HuH-7 (cell line): Measurements from ENCODE around the gene ANGEL1.

ENCODE experiments used
- DNase-seq: peaks from one replicate; pipeline ENCODE4 v3.0.0; 2011; ENCODE audit warnings: low spot score

ANGEL1 gene

DNA sequence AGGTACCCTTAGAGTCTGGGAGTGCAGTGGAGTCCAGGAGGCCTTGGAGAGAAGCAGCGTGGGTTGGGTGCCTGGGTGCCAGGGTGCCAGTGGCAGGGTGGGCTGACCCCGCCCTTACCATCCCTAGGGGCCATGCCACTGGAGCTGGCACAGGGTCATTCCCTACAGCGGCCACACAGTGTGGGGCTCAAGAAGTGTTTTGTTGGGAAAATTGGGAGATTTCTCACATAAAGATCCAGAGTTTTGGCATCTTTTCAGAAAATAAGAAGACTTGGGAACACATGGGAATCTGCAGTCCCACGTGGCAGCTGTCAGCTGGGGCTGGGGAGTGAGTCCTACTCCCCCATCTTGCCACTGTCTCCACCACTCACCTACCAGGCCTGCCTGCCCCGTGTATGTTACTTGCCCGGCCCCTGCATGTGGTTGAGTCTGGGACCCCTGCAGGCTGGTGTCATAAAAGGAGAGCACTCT, 47.2 kb downstream of the ANGEL1 start:
- DNase-seq = no peak

- no peak for DNase-seq
Observed at GRCh38 chr14:76763096-76764041, 49.3 kb downstream of the ANGEL1 start.

DNA sequence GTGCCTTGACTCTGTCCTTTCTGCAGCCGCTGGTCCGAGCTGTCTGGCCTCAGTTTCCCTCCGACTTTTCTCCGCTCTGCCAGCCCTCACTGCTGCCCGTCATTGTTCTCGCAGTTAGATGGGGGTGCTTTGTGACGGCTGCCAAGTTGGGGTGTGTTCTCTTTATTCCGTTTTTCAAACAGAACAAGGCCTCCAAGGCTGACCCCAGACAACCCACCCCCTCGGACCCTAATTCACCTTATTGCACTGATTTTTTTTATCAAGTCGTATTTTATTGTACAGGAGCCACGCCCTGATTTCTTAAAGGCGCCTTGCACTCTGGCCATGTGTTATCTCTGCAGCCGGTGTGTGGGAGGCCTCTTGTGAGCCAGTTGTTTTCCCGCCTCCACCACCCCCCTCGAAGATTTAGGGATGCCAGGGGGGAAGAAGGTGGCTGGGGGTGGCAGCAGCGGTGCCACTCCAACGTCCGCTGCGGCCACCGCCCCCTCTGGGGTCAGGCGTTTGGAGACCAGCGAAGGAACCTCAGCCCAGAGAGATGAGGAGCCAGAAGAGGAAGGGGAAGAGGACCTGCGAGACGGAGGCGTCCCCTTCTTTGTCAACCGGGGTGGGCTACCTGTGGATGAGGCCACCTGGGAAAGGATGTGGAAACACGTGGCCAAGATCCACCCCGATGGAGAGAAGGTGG, 50.1 kb downstream of the ANGEL1 start:
- DNase-seq = no peak

DNA sequence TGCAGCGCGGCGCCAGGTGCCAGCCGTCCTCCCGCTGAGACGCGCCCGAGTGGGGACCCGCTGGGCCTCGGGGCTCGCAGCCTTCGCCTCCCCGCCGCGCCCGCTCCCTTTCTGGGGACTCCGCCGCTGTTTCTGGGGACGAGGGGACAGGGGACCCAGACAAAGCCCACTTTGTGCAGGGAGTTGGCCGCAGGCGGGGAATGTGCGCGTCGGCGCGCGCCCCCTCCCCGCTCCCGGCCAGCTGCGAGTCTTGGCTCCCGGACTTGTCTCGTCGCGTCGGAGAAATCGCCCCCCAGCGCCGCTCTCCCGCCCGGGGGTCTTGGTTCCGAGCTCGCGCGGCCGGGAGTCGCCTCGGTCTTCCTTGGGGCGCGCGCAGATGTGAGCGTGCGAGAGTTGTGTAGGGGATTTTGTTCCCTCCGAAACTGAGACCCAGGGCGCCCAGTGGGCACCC, 50.7 kb downstream of the ANGEL1 start:
- DNase-seq = no peak

DNA sequence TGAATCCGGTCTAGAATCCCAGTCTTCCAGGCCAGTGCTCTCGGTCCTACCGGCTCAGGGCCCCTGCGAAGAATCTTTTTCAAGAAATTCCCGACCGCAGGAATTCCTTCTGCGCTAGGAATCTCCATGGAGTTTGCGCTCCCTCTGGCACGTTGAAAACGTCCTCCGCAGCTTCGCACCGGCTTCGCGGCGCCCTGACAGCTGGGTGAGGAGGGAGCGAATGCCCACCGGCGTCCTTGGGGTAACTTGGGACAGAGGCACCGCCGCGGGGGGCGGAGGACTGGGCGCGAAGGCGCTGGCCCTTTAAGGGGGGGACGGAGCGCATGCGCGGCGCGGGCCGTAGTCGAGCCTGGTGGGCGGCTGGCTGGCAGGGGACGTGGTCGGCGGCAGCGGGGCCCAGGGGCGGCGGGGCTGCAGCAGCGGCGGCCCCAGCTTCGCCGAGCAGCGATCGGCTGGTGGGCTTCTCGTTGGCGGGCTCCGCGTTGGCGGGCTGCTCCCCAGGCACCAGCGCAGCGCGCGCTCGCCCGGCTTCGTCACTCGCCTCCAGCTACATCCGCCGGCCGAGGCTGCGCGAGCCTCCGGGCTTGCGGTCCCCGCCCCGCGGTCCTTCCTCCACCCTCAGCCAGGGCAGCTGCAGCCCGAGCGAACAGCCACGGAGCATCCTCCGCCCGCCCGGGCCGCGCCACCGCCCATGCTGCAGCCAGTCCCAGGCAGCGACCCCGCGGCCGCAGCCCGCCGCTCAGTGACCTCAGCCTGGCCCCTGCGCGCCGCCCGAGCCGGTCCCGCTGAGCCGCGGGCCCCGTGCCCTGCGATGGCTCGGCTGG, 51.3 kb downstream of the ANGEL1 start, which contains the start of gene VASH1:
TSS of gene VASH1 (plus strand) at position 333 of the 824 bp plus-strand sequence. CDS start 1,354 bp downstream, outside the sequence.
- DNase-seq = no peak

DNA sequence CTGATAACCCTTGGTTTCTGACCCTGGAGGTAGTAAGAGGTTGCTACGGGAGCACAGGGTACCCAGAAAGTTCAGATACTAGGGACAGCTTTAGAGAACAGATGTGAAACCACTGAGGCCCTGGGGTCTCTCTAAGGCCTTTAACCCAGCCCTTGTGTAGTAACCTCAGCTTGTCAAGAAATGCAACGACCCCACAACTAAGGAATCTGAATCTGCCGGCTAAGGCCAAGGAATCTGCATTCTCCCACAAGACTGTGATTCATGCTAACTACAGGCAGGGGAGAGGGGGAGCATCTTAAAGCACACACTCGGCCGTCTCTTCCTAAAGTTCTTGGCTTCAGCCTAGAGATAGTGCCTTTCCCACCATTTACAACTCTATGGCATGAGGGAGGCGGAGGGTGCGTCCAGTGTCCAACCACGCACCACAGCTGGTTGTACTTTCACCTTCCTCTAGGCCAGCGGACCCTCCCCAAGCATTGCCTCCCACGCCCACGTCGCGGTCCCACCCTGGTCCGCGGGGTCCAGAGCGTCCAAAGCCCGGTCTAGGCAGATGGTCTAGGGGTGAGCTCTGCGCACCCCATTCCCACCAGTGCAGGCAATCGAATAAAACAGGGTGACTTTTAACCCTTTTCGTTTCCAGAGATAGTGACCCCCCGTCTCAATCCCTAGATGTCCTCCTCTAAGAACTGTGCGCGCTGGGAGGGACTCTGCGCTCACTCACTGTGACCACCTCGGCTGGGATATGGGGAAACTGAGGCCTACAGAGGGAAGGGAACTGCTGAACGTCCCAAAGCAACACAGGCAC, 52.1 kb downstream of the ANGEL1 start:
- DNase-seq = no peak

GRCh38 chr14:76759589-76759988, 53.1 kb downstream of the ANGEL1 start:
- DNase-seq = no peak

GRCh38 chr14:76756371-76756750, 56.3 kb downstream of the ANGEL1 start:
- DNase-seq = no peak

GRCh38 chr14:76755610-76756370, 56.9 kb downstream of the ANGEL1 start:
- no peak for DNase-seq

DNA sequence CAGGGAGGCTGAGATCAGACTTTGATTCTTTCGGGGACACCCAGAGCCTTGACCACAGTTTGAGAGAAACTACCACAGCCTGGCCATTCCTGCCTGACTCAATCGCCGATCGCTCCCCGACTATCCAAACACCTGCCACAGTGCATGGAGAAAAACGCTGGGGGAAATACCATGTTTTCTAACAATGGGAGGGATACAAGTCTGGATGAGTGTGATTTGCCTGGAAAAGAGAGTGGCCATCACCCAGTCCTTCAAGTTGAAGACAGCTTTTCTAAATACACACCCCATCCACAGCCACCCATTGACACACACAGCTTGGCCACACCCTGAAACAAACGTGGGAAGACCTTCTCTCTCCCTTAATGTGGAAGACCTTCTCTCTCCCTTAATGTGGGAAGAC, 58.1 kb downstream of the ANGEL1 start:
- DNase-seq = no peak

GRCh38 chr14:76753541-76754198, 59.0 kb downstream of the ANGEL1 start:
- no peak for DNase-seq

GRCh38 chr14:76752744-76753143, 59.9 kb downstream of the ANGEL1 start:
- DNase-seq = no peak

DNA sequence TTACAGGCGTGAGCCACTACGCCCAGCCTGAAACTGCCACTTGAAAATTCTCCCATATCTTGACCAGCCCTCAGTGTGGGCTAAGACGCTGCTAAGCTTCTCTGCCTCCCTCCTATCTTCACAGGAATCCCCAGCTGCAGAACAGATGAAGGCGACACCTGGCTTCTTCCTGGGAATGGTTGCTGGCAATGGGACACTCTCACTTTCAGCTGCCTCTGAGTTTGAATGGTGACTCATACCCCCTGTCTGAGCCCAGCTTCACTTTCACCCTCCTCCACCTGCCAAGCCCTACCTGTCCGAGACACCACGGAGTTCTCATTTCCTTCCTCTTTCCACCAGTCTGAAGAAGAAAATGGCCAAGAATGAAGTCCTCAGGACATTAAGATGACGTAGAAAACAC, 69.7 kb downstream of the ANGEL1 start:
- DNase-seq = no peak

- DNase-seq = no peak
Observed at GRCh38 chr14:76742185-76742584, 70.5 kb downstream of the ANGEL1 start.

DNA sequence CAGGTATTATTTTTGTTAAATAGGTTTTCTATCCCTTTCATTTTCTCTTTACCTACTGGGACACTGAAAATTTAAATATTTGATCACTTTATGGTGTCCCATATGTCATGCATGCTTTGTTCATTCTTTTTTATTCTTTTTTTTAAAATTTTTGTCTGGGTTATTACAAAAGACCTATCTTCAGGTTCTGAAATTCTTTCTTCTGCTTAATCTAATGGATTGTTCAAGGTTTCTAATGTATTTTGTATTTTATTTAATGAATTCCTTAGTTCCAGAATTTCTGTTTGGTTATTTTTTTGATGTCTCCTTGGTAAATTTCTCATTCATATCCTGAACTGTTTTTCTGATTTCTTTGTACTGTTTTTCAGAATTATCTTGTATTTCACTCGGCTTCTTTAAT, 71.6 kb downstream of the ANGEL1 start:
- DNase-seq = no peak
